Pulmonary artery endothelial cell (primary cell): ENCODE measurements around the gene GJA9. TPM values are rescaled to one million over a fixed set of nuclear protein-coding genes. Genes with fewer than 3 reads are reported as not detected.

Experiments used
- DNase-seq: peaks from one replicate; pipeline ENCODE4 v3.0.0-alpha.2; 2011; ENCODE audit warnings: low read depth, low spot score
- total RNA-seq: library from RNA; depleted of rRNA; stranded (reverse); fragments of >200 nt; gene quantifications from 2 replicates; pipeline ENCODE4 v1.2.3, GENCODE V29; 2014

GJA9 gene
- total RNA-seq, 1 donor from 2014 or later: not detected

DNA sequence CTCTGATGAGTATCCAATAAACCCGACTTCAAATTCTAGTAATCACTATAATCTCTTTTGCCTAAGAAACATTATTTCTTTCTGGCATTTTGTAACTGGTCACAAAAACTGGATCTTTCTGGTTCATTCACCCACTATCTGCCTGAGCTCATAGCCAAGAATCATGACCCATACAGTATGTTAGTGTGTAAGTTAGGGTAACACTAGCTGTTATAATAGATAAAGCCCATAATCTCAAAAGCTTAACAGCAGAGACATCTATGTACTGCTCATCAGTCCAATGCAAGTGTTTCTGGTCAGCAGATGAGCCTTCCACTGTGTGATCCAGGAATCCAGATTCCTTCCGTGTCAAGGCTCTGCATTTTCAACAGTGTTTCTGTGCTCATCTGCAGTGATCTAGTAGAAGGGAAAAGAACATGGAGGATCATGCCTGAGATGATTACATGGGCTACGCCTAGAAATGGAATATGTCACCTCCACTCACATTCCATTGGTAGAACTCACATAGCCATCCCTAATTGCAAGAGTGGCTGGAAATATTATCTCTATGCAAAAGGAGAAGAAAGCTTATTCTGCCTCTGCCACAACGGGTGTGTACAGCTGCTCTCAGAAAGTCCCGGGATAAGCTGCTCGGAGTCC lies 49.5 kb downstream of the GJA9 start:
- DNase-seq: no peak

DNA sequence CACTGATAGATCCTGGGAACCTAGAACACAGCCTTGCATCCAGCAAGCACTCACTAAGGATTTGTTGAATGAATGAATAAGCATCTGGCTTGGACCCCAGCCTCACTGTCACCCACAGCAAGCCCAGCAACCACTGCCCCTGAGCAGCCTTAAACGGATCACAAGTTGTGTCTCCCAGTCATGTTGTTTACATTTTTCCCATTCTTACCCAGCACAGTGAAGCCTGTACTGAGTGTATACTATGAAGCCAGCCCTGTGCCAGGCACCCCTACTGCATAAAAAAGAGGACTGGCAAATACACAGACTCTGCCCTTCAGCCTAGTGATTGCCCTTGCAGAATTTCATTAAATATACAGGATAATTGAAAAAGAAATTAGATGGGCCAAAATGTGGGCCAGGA lies 52.0 kb downstream of the GJA9 start:
- no peak for DNase-seq

DNA sequence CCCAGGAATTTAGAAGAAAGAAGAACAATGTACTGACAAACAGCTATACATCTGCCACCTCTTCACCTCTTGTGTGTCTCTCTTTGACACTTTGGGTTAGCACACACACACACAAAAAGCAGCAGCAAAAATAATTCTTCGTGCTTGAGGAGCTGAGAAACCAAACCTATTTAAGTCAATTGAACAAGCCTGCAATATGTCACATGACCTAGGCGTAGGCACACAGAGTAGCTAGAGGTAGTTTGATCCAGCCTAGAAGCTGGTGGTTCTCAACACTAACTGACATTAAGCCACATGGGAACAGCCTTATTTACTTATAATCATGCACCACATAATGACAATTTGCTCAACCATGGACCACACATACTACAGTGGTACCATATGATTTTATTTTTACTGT lies 54.1 kb downstream of the GJA9 start:
- DNase-seq: no peak

DNA sequence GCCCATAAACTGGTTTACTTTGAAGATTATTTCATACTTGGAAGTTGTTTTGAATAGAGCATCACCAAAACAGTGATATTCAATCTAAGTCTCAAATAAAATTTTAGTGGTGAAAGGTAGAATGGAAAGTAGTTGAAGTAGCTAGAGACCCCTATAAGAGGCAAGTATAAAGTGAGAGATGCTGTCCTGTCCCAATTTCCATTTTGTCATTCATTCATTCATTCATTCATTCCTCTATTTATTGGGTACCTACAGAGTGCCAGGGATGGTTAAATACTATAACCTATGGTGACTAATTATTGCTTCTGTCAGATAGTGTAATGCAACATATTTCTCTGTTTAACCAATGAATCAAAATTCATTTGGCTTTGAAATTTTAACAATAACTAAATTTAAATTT lies 54.5 kb downstream of the GJA9 start:
- DNase-seq: no peak

DNA sequence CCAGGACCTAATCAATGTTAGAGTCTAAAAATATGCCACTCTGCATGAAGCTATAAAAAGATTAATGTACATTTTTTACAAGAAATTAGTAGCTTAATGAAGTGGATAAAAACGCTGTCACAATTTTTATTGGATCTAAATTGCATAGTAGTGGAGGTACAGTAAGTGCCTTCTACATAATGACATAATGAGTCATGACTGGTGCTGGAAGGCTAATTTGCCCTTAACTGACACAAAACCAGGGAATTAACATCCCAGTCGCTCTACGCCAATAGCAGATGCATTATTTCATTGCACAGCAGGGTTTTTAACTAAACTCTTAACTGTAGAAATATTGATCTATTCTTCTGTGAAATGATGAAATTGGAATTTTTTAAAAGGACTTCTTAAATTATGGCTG lies 55.1 kb downstream of the GJA9 start:
- no peak for DNase-seq

Other genes starting within 250 kb of the GJA9 start
- 17.1 and 20.2 TPM in 2 replicates for gene RRAGC, start 21.8 kb downstream of the GJA9 start, total RNA-seq
- 12.9 and 15.7 TPM in 2 replicates for gene MYCBP, start 8.2 kb downstream of the GJA9 start, total RNA-seq
- gene RHBDL2, start 60.2 kb upstream of the GJA9 start, total RNA-seq: 0.33 and 1.1 TPM in 2 replicates
- 40.7 and 42.8 TPM in 2 replicates for gene AKIRIN1, start 109.7 kb upstream of the GJA9 start, total RNA-seq
- gene NDUFS5, start 144.8 kb upstream of the GJA9 start, total RNA-seq: 474 and 692 TPM in 2 replicates